GM21381 (cell line): ENCODE data around the gene FGF1.

Experiments
- ATAC-seq: cut with Tn5 transposase; IDR thresholded peaks from one replicate; pipeline ENCODE4 v1.9.1; 2021; ENCODE audit warnings: mild to moderate bottlenecking, moderate library complexity; ENCODE audit not compliant: unreplicated experiment

FGF1 gene

DNA sequence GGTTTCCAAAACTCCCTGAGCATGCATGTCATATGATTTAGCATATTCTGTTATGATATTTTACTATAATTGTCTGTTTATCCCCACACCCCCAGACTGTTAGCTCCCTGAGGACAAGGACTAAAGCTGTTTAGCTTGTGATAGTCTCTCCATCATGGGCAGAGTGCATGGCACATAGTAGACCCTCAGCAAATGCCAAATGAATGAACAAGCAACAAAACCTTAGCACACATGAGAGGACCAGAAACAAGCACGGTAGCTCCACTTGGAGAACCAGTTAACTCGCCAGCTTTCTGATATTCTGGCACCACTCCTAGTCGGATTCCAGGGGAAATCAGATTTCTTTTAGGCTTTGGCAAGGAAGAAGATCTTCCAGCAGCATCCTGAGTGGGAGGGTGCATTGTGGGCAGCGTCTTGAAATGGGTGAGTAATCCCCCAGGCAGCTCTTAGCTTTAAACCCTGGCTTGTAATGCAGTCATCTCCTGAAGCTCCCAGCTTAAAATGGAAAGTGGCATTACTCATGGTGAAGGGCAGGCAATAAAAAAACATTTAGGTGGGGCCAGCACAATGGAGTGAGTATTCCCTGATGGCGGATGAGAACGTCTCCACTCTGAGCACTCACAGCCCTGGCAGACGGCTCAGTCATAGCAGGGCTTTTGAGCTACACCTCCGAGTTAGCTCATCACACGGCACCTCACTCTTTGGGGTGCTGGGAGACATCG lies 41.1 kb downstream of the FGF1 start:
- no peak for ATAC-seq

DNA sequence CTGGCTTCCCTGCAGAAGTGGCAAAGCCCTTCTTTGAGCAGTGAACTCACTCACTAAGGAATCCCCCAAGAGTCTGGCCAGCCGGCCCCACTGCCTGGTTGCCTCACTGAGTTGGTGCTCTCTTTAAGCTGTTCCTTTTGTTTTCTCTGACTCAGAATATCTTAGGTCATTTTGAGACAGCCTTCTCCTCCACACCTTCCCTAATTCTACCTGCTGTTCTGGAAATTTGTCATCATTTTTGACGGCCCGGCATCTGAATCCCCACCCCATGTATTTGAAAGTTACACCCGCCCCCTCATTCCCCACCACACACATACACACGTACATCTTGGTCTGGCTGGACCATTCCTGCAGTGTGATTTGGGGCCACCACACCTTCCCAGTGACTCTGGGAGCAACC lies 41.8 kb downstream of the FGF1 start:
- no peak for ATAC-seq

DNA sequence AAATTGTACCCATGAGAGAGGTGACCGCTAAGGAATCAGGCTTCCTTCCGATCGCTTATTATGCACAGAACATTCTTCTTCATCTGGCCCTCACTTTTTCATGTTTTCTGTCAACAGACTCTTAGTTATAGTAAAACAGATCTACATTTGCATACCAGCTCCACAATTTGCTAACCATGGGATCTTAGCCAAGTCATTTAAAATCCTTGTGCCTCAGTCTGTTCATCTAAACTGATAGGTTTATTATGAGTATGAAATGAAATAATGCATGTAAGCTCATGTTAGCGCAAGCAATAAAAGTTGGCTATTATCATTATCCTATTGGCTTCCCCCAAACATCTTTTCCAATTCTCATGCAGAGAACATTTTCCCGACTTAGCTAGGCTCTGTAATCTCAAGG lies 42.3 kb downstream of the FGF1 start:
- ATAC-seq: no peak

DNA sequence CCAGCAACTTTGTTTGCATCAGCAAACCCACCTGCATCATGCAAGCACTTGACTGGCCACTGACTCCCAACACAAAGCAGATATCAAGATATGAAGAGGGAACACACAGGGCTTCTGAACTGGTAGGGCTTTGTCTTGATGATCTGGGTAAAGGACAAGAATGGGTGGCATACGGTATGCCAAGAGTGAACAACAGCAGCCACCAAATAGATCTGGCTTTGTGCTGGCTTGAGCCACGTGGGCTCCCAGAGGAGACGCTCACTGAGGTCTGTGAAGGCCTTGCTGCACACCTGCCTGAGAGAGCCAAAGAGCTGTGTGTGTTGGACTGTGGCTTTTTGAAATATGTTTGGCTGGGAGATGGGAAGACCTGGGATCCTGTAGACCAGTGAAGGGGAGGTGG lies 43.5 kb downstream of the FGF1 start:
- no peak for ATAC-seq

DNA sequence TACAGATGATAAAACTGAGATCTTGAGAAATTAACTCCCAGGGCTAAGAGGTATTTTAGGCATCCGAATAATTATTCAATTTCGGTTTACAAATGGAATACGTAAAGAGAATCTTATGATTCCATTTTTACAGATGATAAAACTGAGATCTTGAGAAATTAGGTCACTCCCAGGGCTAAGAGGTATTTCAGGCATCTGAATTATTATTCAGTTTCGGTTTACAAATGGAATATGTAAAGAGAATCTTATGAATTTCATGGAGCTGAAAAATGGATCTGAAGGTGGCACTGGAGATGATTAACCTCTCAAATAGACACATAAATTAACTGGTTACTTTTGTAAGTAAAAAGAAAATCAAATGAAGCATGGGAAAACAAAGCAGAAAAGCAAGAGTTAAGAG lies 44.2 kb downstream of the FGF1 start:
- ATAC-seq: no peak

DNA sequence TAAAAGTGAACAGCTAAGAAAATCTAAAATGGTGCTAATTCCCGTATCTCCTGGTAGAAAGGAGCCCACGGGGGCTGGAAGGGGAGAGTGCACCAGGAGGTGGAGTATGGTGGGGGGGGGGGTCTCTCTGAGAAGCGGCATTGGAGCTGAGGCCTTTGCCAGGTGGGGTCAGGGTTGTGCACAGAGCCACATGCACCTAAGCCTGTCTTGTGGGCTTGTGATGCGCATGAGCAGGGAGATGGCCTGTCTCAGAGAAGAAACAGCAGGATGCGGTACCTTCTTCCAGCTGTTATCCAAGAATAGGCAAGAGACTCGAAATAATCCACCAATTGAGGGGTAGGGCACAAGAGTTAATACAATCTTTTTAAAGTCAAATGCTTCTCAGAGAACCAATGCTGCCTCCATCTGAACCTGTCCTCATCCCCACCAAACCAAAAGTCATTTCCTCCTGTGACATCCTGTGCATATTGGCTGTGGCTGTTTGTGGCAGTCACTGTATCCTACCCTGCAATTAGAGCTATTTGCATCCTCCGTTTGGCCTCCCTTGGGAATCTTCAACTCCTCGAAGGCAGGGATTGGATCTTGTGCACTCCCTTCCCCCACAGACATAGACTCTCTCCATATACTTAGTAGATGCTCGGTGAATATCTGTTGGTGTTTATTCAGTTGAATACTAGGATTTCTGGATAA lies 45.4 kb downstream of the FGF1 start:
- no peak for ATAC-seq

DNA sequence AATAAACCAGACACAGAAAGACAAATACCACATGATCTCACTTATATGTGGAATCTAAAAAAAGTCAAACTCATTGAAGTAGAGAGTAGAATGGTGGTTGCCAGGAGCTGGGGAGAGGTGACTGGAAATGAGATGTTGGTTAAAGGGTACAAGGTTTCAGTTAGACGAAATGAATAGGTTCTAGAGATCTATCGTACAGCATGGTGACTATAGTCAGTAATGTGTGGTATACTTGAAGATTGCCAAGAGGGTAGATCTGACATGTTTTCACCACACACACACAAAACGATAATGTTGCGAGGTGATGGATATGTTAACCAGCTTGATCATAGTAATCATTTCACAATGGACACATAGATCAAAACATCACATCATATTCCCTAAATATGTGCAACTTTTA lies 46.4 kb downstream of the FGF1 start:
- no peak for ATAC-seq

DNA sequence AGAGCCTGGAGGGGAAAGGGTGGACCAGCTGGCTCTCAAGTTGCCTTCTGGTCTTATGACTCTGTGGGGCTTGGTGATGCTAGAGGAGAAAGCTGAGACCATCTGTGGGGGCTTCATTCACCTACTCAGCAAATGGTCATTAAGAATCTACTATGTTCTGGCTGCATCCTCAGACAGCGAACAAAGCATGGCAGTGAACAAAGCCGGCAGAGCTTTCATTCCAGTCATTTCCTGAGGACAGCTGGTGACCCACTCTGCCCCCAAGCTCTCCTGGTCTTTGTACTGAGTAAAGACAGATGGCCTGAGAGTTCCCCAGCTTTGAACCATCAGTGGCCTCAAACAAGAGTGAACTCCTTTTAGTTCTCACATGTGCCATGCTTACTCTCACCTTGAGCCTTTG lies 48.0 kb downstream of the FGF1 start:
- no peak for ATAC-seq

DNA sequence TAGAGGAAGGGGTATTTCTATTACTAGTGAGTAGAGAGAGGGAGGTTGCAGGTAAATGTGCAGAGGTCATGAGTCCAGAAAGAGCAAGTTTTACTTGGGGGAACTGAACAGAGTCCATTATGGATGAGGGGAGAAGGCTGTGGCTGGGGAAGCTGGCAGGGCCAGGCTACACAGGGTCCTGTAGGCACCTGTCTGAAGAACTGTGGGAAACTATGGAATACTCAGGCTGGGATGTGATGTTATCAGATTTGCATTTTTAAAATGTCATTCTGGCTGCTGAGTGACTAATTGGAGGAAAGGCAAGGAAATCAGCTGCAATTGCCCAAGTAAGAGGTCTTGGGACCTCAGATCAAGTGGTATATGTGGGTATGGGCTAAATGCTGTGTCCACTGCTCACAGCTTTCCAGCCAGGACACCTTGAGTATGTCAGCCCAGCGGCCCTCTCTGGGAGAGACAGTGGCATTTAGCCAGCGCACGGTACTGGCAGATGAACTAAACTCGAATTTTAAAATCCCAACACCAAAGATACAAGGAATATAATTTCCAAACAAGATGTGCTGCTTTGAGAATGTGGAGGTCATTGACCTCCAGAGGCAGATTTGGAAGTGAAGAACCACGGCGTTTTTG lies 49.1 kb downstream of the FGF1 start:
- ATAC-seq: no peak

DNA sequence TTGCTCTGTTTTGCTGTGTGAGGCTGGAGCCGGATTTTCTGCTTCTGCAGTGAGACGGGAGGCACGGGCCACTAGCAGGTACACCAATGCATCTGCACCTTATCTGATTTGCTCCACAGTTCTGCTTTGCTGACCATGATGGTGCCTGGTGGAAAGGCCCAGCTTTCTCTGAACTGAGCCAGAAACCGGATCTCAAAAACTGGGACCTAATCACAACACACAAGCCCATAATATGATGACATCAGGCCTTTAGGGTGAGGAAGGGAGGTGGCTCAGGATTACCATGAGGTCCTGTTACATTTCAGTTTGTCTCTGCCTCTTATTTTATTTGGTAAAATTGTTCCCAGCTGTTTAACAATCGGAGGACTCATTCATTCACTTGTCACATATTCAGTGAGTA lies 49.8 kb downstream of the FGF1 start:
- no peak for ATAC-seq

DNA sequence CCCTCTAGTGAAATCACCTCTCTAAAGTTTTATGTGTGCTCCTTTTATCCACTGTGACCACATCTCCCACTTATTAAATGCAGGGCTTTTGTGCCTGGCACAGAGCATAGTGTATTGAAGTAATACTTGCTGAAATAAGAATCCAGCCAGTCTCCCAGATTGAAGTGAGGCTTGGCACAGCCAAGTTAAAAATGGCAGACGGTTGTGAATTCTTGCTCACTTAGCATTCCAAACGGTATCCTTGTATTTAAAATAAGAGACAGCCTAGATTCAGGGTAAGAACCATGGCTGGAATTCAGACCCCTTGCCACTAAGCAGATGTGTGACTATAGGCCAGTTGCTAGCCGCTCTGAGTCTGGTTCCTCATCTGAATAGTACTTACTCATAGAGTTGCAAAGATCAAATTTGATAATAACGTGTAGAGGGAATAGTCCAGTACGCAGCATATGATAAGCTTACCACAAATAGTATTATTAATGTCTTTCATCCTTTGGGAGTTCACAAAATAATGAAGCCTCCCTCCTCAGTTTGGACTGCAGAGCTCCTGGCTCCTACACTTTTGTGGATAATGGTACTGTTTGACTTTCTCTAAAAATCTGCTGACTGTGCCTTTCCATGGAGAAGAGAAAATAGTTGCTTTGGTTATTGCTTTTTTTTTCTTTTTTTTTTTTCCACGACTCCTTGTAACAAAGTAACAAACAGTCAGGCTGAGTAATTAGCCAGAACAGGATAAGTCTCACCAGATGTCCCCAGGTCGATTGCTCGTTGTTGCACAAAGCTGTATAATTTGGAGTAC lies 51.5 kb downstream of the FGF1 start:
- no peak for ATAC-seq

DNA sequence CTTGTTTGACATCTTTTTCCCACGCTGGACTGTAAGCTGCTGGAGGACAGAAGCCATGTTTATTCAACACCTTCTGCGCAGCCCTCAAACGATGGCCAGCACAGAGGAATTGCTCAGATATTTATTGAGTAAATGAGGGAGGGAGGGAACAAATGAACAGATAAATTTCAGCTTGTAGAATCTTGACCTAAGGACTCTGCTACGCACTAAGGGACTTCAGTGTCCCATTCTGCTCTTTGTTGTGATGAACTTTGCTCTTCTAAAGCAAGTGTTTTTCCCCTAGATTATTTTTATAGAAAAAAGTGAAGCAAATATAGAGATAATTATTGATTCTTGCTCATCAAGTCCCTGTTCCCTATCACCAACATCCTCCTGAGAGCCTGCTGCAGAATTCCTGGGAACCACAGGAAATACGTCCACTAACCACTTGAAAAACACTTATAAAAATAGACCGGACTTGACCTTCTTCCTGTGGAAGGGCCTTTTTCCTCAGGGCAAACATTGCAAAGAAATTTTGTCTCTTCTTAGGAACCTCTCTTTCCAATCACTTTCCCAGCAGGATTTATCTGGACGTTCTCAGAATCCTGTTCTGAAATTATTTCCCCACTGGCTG lies 54.9 kb downstream of the FGF1 start:
- no peak for ATAC-seq

DNA sequence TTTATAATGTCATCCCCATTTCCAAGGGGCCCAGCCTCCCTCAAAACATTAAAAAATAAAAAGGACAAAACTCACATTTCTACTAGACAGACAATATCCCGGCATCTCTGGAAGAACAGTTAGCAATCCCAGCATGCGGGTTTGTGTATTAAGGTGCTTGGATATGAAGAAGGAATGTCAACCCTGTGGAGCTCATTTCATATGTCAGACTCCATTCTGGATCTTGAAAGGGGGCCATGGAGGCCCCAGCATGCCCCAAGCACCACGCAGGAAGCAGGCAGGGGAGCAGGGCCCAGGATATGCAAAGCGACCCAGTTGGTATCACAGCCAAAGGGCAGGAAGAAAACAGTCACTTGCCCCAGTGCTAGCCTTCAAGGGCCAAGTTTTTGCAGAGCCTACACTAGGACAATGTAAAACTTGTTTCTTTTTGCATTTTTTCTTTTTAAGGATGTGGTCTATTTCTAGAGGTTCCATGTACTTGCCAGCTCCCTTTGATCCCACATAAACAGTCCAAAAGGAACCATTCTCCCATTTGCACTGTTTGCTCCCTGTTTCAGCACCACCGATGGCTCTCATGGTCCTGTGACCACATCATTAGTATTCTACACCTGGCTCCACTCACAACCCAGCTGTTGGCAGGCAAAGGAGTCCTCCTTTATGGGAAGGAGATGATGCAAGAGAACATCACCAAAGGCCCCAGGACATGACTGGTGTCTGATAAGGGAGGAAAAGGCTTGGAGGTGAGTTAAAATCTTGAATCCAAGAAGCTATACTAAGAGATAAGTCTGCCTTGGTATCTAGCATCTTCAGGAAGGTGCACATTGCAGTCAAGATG lies 58.3 kb downstream of the FGF1 start:
- ATAC-seq: no peak

DNA sequence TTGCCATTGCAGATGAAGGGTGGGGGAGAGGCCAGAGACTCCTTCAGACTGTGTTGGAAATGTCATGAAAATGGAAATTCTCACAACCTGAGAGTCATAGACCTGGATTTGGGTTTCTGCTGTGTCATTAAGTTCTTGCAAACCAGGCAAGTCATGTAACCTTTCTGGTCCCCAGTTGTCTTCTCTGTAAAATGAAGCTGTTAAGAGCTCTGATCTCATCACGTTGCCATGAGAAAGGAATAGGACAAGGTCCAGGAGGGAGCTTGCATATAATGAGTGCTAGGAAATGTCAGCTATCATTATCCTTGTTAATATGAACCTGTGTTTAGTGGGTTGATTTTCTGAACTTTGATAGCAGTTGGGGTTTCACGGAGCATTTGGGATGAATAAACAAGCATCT lies 59.1 kb downstream of the FGF1 start:
- ATAC-seq: no peak

DNA sequence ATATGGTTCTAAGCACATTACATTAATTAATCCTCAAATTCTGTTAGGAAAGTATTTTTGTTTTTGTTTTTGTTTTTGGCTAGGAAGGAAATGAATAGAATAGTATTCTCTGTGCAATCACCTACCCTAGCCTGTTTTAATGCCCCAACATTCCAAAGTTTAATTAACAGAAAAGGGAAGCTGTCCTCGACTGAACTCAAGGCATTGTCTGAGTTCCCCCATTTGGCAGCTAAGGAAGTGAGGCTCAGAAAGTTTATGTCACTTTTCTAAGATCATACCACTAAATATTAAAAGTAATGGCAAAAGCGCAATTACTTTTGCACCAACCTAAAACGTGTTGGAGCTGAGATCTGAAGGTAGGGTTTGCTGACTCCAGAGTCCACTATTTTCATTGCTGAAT lies 59.8 kb downstream of the FGF1 start:
- no peak for ATAC-seq

DNA sequence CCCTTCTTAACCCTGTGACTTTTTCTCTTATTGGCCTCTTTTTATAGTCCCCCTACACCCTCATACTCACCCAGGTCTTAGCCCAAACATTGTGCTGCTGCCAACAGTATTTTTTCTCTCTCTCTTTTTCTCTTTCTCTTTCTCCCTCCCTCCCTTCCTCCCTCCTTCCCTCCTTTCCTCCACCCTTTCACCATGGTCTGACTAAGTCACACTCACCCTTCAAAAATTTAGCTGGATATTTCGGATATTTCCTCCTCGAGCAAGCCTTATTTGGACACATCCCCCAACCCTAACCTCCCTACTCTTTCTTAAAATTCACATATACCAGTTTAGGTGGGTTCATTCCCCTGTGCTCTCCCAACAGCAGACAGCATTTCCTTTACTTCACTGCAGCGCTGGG lies 64.7 kb downstream of the FGF1 start:
- no peak for ATAC-seq

DNA sequence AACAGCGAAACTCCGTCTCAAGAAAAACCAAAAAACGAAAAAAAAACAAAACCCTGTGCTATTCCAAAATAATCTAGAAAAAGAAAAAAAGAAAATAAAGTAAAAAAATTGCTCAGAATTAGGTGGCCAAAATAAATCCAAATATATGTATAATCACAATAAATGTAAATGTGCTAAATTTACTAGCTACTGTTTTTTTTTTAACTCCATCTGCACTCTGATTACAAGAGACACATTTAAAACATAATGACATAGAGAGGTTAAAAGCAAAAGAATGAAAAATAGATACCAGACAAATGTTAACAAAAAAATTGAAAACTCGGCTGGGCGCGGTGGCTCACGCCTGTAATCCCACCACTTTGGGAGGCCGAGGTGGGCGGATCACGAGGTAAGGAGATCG lies 66.1 kb downstream of the FGF1 start:
- ATAC-seq: no peak

DNA sequence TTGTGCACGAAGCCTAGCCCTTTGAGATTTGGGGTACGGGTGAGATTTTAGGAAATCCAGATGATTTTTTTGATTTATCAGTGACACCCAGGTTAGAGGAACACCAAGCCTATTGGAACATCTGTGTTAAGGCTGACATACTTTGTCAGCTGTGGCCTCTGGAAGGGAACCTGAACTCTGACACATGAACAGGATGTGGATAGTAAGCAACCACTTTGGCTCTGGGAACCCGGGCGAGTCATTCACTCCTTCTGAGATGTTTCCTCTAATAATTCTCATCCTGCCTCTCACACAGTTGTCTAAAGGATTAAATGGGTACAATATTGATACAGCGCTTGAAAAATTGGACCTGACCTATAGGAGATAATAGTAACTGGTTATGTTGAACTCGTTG lies 67.8 kb downstream of the FGF1 start:
- ATAC-seq: no peak

DNA sequence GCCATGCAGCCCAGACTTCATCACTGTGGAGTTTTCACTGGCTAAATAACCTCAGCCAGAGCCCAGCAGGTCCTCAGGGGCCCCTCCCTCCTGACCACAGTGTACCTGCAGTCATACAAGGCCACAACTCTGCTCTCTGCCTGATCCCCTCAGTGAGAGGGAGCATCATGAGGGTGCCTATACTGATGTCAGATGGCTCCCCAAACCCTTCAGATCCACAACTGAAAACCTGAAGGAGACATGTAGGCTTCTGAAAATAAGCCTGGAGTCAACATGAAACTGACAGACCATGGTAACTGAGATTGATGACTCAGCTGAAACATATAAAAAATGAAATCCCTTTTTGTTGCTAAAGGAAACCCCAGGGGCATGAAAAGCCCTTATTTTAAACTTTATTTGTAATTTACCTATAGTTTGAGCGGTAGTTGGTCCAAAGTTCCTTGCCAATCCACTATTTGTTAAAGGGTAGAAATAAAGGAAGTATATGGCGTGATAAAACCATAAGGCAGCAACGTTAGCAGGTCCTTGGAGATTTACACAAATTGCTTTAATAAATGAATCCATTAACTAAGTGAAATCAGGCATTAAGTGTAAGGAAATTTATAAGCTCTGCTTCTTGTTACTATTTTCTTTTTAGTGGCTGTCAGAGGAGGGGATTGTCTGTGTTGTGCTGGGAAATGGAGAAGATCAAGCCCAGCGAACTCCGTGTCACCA lies 68.3 kb downstream of the FGF1 start:
- ATAC-seq: no peak

DNA sequence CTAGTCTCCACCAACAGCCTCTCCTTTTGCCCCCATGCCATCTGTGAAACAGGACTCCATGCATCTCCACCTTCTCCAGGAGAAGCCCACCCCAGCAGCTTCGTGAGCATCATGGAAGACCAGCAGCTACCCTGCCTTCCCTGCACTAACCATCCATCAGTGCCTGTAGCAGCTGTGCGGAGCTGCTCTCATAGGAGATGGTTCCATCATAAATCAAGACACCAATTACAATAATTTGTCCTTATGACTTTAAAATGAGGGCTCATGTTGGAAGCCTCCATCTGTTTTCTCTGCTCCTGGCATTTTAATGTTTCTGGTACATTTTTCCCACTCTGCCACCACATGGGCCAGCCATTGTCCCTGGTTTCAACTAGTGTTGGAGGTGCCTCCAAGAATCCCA lies 69.9 kb downstream of the FGF1 start:
- ATAC-seq: no peak
